Loucy (cell line): ENCODE measurements around the gene FSD1L.

Experiments
- H2AFZ ChIP-seq: fragments of 200-600 bp; sonication (generic); 2 replicates; pipeline ENCODE4 v1.6.0; 2016; ENCODE audit warnings: antibody characterized with exemption, mild to moderate bottlenecking, low read length, moderate library complexity
- H3F3A ChIP-seq: fragments of 200-600 bp; 2 replicates; pipeline ENCODE4 v1.6.0; 2016; ENCODE audit warnings: antibody characterized with exemption, low read depth, mild to moderate bottlenecking
- H3K27me3 ChIP-seq: fragments of 200-600 bp; sonication (generic); 2 replicates; pipeline ENCODE4 v1.6.1; 2014; ENCODE audit warnings: low read length, mild to moderate bottlenecking; ENCODE audit not compliant: insufficient read depth, poor library complexity, severe bottlenecking
- H3K36me3 ChIP-seq: fragments of 200-600 bp; sonication (generic); 2 replicates; pipeline ENCODE4 v1.6.1; 2016; ENCODE audit warnings: low read length; ENCODE audit not compliant: insufficient read depth
- H3K4me1 ChIP-seq: fragments of 200-600 bp; sonication (generic); 2 replicates; pipeline ENCODE4 v1.5.1; 2014; ENCODE audit warnings: low read length, mild to moderate bottlenecking; ENCODE audit not compliant: insufficient read depth, poor library complexity, severe bottlenecking
- H3K4me2 ChIP-seq: fragments of 200-600 bp; sonication (generic); 2 replicates; pipeline ENCODE4 v1.6.0; 2014; ENCODE audit warnings: antibody characterized with exemption, low read length, low read depth, mild to moderate bottlenecking; ENCODE audit not compliant: poor library complexity, severe bottlenecking
- H3K4me3 ChIP-seq: fragments of 200-600 bp; sonication (generic); 2 replicates; pipeline ENCODE4 v1.5.1; 2014; ENCODE audit warnings: low read length, mild to moderate bottlenecking, mixed read lengths; ENCODE audit not compliant: poor library complexity, severe bottlenecking
- H3K79me2 ChIP-seq: fragments of 200-600 bp; sonication (generic); 2 replicates; pipeline ENCODE4 v1.6.1; 2014; ENCODE audit warnings: low read length; ENCODE audit not compliant: insufficient read depth
- H3K9ac ChIP-seq: fragments of 200-600 bp; sonication (generic); 2 replicates; pipeline ENCODE4 v1.6.0; 2014; ENCODE audit warnings: mild to moderate bottlenecking, low read depth, low read length, moderate library complexity; ENCODE audit not compliant: poor library complexity, severe bottlenecking
- H3K9me2 ChIP-seq: fragments of 200-600 bp; sonication (generic); replicated peaks from 2 replicates; pipeline ENCODE4 v1.6.1; 2016; ENCODE audit warnings: low read depth, low read length, mixed read lengths
- H3K9me3 ChIP-seq: fragments of 200-600 bp; sonication (generic); 2 replicates; pipeline ENCODE4 v1.6.1; 2014; ENCODE audit warnings: mild to moderate bottlenecking, antibody characterized with exemption, low read length, low read depth; ENCODE audit not compliant: insufficient read depth
- H4K20me1 ChIP-seq: fragments of 200-600 bp; sonication (generic); 2 replicates; pipeline ENCODE4 v1.6.0; 2014; ENCODE audit warnings: antibody characterized with exemption, low read length, mild to moderate bottlenecking; ENCODE audit not compliant: insufficient read depth, poor library complexity, severe bottlenecking
- EZH2phosphoT487 ChIP-seq: fragments of 200-600 bp; IDR thresholded peaks from 2 replicates; pipeline ENCODE4 v1.6.1; 2018; ENCODE audit warnings: antibody characterized with exemption, mild to moderate bottlenecking, moderate library complexity, borderline replicate concordance
- TF ChIP-seq, protein P1 (sequence below): fragments of 200-600 bp; sonication (generic); conservative IDR thresholded peaks from 2 replicates; pipeline ENCODE4 v1.5.1; 2014; ENCODE audit warnings: mild to moderate bottlenecking, antibody characterized with exemption, low read length

FSD1L gene

DNA sequence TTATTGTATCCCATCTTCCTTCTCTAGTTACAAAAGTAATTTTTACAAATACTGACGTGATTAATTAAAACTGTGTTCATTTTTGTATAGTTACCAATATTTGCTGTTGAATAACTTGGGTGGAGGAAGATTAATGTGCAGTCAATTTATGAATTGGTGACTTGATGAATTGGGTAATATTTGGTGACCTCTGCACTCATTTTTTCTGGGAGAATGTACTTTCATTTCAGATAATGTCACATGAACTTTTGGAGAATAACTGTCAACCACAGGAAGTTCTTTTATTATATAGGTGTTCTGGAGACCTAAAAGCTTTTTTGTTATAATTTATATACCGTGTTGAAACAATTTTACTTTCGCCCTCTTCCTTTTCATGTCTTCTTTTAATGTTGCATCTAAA lies 83.7 kb downstream of the FSD1L start:
- Histone ChIP-seq H3K27me3 (no peaks in the 10 kb centered on the region), H3K4me1 (peaks cover 26% of the 10 kb centered on the region)
- TF ChIP-seq, protein P1, sequence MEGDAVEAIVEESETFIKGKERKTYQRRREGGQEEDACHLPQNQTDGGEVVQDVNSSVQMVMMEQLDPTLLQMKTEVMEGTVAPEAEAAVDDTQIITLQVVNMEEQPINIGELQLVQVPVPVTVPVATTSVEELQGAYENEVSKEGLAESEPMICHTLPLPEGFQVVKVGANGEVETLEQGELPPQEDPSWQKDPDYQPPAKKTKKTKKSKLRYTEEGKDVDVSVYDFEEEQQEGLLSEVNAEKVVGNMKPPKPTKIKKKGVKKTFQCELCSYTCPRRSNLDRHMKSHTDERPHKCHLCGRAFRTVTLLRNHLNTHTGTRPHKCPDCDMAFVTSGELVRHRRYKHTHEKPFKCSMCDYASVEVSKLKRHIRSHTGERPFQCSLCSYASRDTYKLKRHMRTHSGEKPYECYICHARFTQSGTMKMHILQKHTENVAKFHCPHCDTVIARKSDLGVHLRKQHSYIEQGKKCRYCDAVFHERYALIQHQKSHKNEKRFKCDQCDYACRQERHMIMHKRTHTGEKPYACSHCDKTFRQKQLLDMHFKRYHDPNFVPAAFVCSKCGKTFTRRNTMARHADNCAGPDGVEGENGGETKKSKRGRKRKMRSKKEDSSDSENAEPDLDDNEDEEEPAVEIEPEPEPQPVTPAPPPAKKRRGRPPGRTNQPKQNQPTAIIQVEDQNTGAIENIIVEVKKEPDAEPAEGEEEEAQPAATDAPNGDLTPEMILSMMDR: no peak
- TF ChIP-seq EZH2phosphoT487: no peak

DNA sequence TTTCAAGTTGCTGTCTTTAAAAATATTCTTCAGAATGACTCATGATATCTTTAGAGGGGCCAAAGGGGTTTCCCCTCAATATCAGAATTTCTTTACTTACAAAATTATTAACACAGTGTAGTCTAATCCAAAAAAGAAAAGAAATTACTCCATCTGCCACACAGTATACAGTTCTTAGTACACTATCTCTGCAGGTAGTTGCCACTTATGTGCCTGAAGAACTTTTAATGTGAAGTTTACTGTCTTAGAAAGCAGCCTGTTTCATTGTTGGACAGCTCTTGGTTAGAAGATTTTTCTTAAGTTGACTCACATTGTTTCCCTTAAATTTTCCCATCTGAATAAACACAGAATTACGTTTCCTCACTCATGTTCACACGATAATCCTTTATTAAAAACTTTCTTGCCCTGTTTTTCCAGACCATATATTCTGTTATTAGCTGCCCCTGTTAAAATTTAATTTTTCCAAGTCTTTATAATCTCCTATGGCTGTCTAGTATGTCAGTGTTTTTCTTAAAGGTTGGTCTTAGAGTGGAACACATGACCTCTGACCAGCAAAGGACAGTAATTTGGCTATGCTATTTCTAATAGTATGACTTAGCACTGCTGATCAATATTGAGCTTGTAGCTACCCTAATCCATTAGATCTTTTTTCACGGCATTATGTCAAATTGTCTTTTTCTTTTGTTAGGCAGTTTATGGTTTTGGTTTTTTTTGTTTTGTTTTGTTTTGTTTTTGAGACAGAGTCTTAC lies 88.3 kb downstream of the FSD1L start:
- Histone ChIP-seq H4K20me1 (no peaks in the 10 kb centered on the region), H3K9ac (no peak overlapping the region), H3K9me3 (no peaks in the 10 kb centered on the region), H3K27me3 (no peaks in the 10 kb centered on the region), H3K36me3 (no peaks in the 10 kb centered on the region), H2AFZ (no peak overlapping the region), H3K79me2 (no peaks in the 10 kb centered on the region), H3F3A (0 out of 2 replicates have a peak, but pooled peaks cover 6% of the 10 kb centered on the region), H3K9me2 (no peaks in the 10 kb centered on the region), H3K4me2 (no peak overlapping the region), H3K4me3 (no peak overlapping the region), H3K4me1 (peaks cover 19% of the 10 kb centered on the region)
- TF ChIP-seq, protein P1: no peak
- TF ChIP-seq EZH2phosphoT487: no peak

More for the DNA sequence above, 83.7 kb downstream of the FSD1L start:
- H3K9me3 ChIP-seq: no peaks in the 10 kb centered on the region
- H3F3A ChIP-seq: 0 out of 2 replicates have a peak, but pooled peaks cover 6% of the 10 kb centered on the region
- peak overlapping the region; percentile 30 for H3K9ac ChIP-seq
- no peaks in the 10 kb centered on the region for H4K20me1 ChIP-seq
- no peaks in the 10 kb centered on the region for H3K9me2 ChIP-seq
- no peaks in the 10 kb centered on the region for H3K79me2 ChIP-seq
- H2AFZ ChIP-seq: peak overlapping the region; percentile 38; the same call in 1 of the 2 replicates
- no peaks in the 10 kb centered on the region for H3K36me3 ChIP-seq
- H3K4me3 ChIP-seq: peak overlapping the region; percentile 52
- peak overlapping the region; percentile 64 for H3K4me2 ChIP-seq

DNA sequence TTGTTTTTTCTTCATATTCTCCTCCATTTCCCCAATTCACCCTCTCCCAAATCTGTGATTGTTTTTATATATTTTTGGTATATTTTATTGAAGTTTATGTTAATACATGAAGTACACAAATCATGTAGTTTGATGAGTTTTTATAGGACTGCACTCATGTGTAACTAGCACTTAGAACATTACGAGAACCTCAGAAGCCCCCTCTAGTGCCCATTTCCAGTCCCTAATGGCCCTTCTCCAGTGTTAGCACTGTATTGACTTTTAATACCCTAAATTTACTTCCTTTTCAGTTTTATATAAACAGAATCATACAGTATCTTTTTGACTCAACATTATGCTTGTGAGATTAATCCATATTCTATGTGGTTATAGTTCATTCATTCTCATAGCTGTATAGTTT lies 91.6 kb downstream of the FSD1L start:
- no peaks in the 10 kb centered on the region for H4K20me1 ChIP-seq
- no peaks in the 10 kb centered on the region for H3K9me3 ChIP-seq
- H2AFZ ChIP-seq: no peak overlapping the region
- H3K4me3 ChIP-seq: no peak overlapping the region
- no peaks in the 10 kb centered on the region for H3K79me2 ChIP-seq
- no peak overlapping the region for H3K4me2 ChIP-seq
- H3K27me3 ChIP-seq: no peaks in the 10 kb centered on the region
- no peaks in the 10 kb centered on the region for H3K4me1 ChIP-seq
- H3F3A ChIP-seq: no peaks in the 10 kb centered on the region
- no peak for TF ChIP-seq EZH2phosphoT487
- TF ChIP-seq, protein P1: peak; percentile 55
- no peaks in the 10 kb centered on the region for H3K9me2 ChIP-seq
- H3K36me3 ChIP-seq: no peaks in the 10 kb centered on the region
- no peak overlapping the region for H3K9ac ChIP-seq
